ENCODE measurements around the gene SKI.

GRCh38 chr1:2275796-2276536, 47.8 kb downstream of the SKI start:
- TF ChIP-seq POLR2AphosphoS5 (IDR thresholded peaks at IDR 0.05; ENCODE audit: low read depth, low read length), result no peak
- no peak for TF ChIP-seq POLR2A (IDR thresholded peaks at IDR 0.05; ENCODE audit: low read depth, low read length)

Measured in GM12892 (cell line).